ENCODE data around the gene HCN3. TPM values are rescaled to one million over a fixed set of nuclear protein-coding genes. Genes with fewer than 3 reads are reported as not detected.

Gene HCN3
- total and polyA plus RNA-seq, 2 of the 13 experiments (the other 11 are each of a cell fraction or from before 2014, with no cell fraction given): 2.4 to 10.2 TPM

DNA sequence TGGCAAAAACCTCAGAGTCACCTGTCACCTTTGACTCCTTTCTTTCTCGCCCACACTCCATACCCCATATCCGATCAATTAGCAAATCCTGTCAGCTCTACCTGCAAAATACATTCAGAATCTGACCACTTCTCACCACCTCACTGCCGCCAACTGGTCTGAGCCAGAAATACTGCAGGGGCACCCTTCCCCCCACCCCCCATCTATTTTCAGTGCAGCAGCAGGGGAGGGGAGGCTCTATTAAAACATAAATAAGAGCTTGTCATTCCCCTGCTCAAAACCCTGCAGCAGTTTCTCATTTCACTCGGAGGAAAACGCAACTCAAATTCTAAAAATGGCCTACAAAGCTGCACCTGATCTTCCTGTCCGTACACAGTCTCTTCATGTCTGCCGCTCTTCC is 20.1 kb downstream of the HCN3 start:
- in situ Hi-C loops (cut with HindIII; ENCODE audit: extremely low pct_ligation_motif_present, low pct_unique_long_range_greater_than_20kb): no loop called here
- Histone ChIP-seq H3K4me3 (replicated peaks in 1 of 3; ENCODE audit: insufficient read depth in 1 of 3, low read depth in 2 of 3, low read length in 3 of 3) (no peak overlapping the region), H4K20me1 (ENCODE audit: insufficient read depth, low read length) (no peaks in the 10 kb centered on the region), H3K79me2 (ENCODE audit: insufficient read depth, low read length) (peaks cover 3% of the 10 kb centered on the region), H3K36me3 (replicated peaks in 1 of 2; ENCODE audit: control insufficient read depth in 1 of 2, insufficient read depth in 2 of 2, low read length in 2 of 2) (peaks cover 0 to 8% of the 10 kb centered on the region in 2 experiments; a peak in 3 of 5 replicates), H3K9ac (ENCODE audit: insufficient read depth, low read depth, low read length) (no peak overlapping the region), H2AFZ (ENCODE audit: low read length) (no peak overlapping the region), H3K4me1 (ENCODE audit: insufficient read depth, low read length) (peaks cover 47% of the 10 kb centered on the region), H3K27me3 (ENCODE audit: control insufficient read depth in 1 of 2, insufficient read depth in 2 of 2, low read length in 2 of 2) (no peaks in the 10 kb centered on the region), H3K27ac (ENCODE audit: extremely low read length, insufficient read depth, low read length) (no peak overlapping the region), H3K4me2 (ENCODE audit: low read depth, low read length) (no peak overlapping the region; the same call in 1 of the 2 replicates), H3K9me3 (ENCODE audit: low read length) (no peaks in the 10 kb centered on the region)
- FAIRE-seq (no peak), DNase-seq (ENCODE audit: low spot score) (no peak), ATAC-seq (no peak)
- no TSS peak for BruUV-seq (replicated peaks)
- WGBS (ENCODE audit: low lambda C conversion rate): 98% methylated on average over 7 of the region's 7 CpGs
- ChIA-PET CTCF (ENCODE audit: low intra/inter-chr PET ratio, low total read pairs) (no interaction called here), POLR2A (interaction anchor here (1.0 kb wide), 1 partner anchor 9 kb away, joined by 3 read pairs; no protein-coding TSS in a partner anchor)
- intact Hi-C loops (cut with micrococcal nuclease; ENCODE audit: unreplicated experiment): no loop called here
- TF ChIP-seq CC2D1A (CRISPR knock-in tag; IDR thresholded peaks at IDR 0.05) (no peak), ZNF17 (CRISPR knock-in tag; IDR thresholded peaks at IDR 0.05) (no peak), SRSF4 (IDR thresholded peaks at IDR 0.05; ENCODE audit: low read depth, low read length, poor library complexity, severe bottlenecking) (no peak), KAT8 (CRISPR knock-in tag; IDR thresholded peaks at IDR 0.05) (no peak), ZNF484 (CRISPR knock-in tag; IDR thresholded peaks at IDR 0.05; ENCODE audit: borderline replicate concordance, low read depth) (no peak), ZNF547 (CRISPR knock-in tag; IDR thresholded peaks at IDR 0.05) (no peak), GATA4 (IDR thresholded peaks at IDR 0.05; ENCODE audit: borderline replicate concordance, low read depth) (no peak), TIGD3 (CRISPR knock-in tag; IDR thresholded peaks at IDR 0.05; ENCODE audit: borderline replicate concordance) (no peak), ZNF800 (CRISPR knock-in tag; IDR thresholded peaks at IDR 0.05) (no peak)
